HEK293 (cell line): ENCODE data around the gene KRTAP5-2.

ENCODE experiments used
- CTCF ChIA-PET: fragments of 350-600 bp; formaldehyde crosslinking; extraction: SDS; loops from one replicate; lab custom pipeline; 2021; ENCODE audit warnings: antibody characterized with exemption; lab: Yijun Ruan, JAX
- POLR2A ChIA-PET: fragments of 300-600 bp; formaldehyde crosslinking; extraction: SDS; loops from one replicate; lab custom pipeline; 2020; ENCODE audit warnings: antibody characterized with exemption, inconsistent platforms; lab: Yijun Ruan, JAX
- H3K27ac ChIP-seq: fragments of 200-500 bp; sonication (Bioruptor generic); 2 replicates; pipeline ENCODE4 v1.5.1; 2014; ENCODE audit warnings: low read depth, low read length, control low read depth, inconsistent platforms; ENCODE audit errors: extremely low read depth
- H3K36me3 ChIP-seq, 2 experiments: fragments of 200-500 bp in 1 of 2; sonication (Bioruptor generic) in 1 of 2; 1 replicate in 1 of 2; 2 replicates in 1 of 2; pipeline ENCODE4 v1.5.1; 2014 to 2017; ENCODE audit warnings: inconsistent platforms in 2 of 2, low read length in 2 of 2; ENCODE audit not compliant: control insufficient read depth in 2 of 2, insufficient read depth in 1 of 2
- H3K4me1 ChIP-seq: fragments of 200-500 bp; sonication (Bioruptor generic); 2 replicates; pipeline ENCODE4 v1.5.1; 2014; ENCODE audit warnings: mild to moderate bottlenecking, low read length, inconsistent platforms; ENCODE audit not compliant: control insufficient read depth, insufficient read depth
- H3K4me3 ChIP-seq: 2 replicates; pipeline ENCODE4 v1.5.1; 2011; ENCODE audit warnings: low read depth, mild to moderate bottlenecking, control low read depth, low read length, moderate library complexity
- H3K9me3 ChIP-seq: fragments of 200-500 bp; sonication (Bioruptor generic); 2 replicates; pipeline ENCODE4 v1.5.1; 2014; ENCODE audit warnings: low read depth, low read length, inconsistent platforms; ENCODE audit not compliant: control insufficient read depth, insufficient read depth
- BCL11B ChIP-seq: fragments of 450-650 bp; formaldehyde crosslinking; IDR thresholded peaks from 2 replicates; pipeline ENCODE4 v1.5.1; 2016; ENCODE audit warnings: low read depth, missing biosample characterization, missing genetic modification characterization
- KLF1 ChIP-seq: fragments of 450-650 bp; formaldehyde crosslinking; IDR thresholded peaks from 2 replicates; pipeline ENCODE4 v1.5.1; 2016; ENCODE audit warnings: missing biosample characterization, missing genetic modification characterization
- KLF8 ChIP-seq: fragments of 450-650 bp; formaldehyde crosslinking; IDR thresholded peaks from 2 replicates; pipeline ENCODE4 v1.5.1; 2016; ENCODE audit warnings: missing biosample characterization, missing genetic modification characterization
- PRDM1 ChIP-seq: fragments of 450-650 bp; formaldehyde crosslinking; IDR thresholded peaks from 2 replicates; pipeline ENCODE4; 2016; ENCODE audit warnings: missing biosample characterization, missing genetic modification characterization
- SP7 ChIP-seq: fragments of 450-650 bp; formaldehyde crosslinking; IDR thresholded peaks from 2 replicates; pipeline ENCODE4 v1.5.1; 2016; ENCODE audit warnings: missing biosample characterization, missing genetic modification characterization
- WT1 ChIP-seq: fragments of 450-650 bp; formaldehyde crosslinking; IDR thresholded peaks from 2 replicates; pipeline ENCODE4 v1.5.1; 2016; ENCODE audit warnings: missing biosample characterization, missing genetic modification characterization
- ZBTB17 ChIP-seq: fragments of 450-650 bp; formaldehyde crosslinking; IDR thresholded peaks from 2 replicates; pipeline ENCODE4 v1.5.1; 2016; ENCODE audit warnings: missing biosample characterization, missing genetic modification characterization
- ZNF148 ChIP-seq: fragments of 450-650 bp; formaldehyde crosslinking; IDR thresholded peaks from 2 replicates; pipeline ENCODE4 v1.5.0; 2017; ENCODE audit warnings: missing biosample characterization, missing genetic modification characterization, borderline replicate concordance
- ZNF157 ChIP-seq: fragments of 450-650 bp; formaldehyde crosslinking; IDR thresholded peaks from 2 replicates; pipeline ENCODE4 v1.5.1; 2016; ENCODE audit warnings: missing biosample characterization, missing genetic modification characterization
- ZNF202 ChIP-seq: fragments of 450-650 bp; formaldehyde crosslinking; IDR thresholded peaks from 2 replicates; pipeline ENCODE4 v1.5.1; 2016; ENCODE audit warnings: missing biosample characterization, missing genetic modification characterization, borderline replicate concordance
- ZNF221 ChIP-seq: fragments of 450-650 bp; formaldehyde crosslinking; IDR thresholded peaks from 2 replicates; pipeline ENCODE4 v1.5.1; 2017; ENCODE audit warnings: missing biosample characterization, missing genetic modification characterization, borderline replicate concordance
- ZNF280C ChIP-seq: fragments of 450-650 bp; formaldehyde crosslinking; IDR thresholded peaks from 2 replicates; pipeline ENCODE4 v1.5.1; 2016; ENCODE audit warnings: missing biosample characterization, missing genetic modification characterization
- ZNF488 ChIP-seq: fragments of 450-650 bp; formaldehyde crosslinking; IDR thresholded peaks from 2 replicates; pipeline ENCODE4 v1.5.1; 2016; ENCODE audit warnings: missing biosample characterization, missing genetic modification characterization
- ZNF561 ChIP-seq: fragments of 450-650 bp; IDR thresholded peaks from 2 replicates; pipeline ENCODE4 v1.5.1; 2018; ENCODE audit warnings: missing biosample characterization, missing genetic modification characterization, borderline replicate concordance

KRTAP5-2 gene

GRCh38 chr11:1562469-1563148 is 35.5 kb downstream of the KRTAP5-2 start (continued):
- TF ChIP-seq PRDM1 (tag by site-specific recombination), result no peak
- TF ChIP-seq ZNF202 (tag by site-specific recombination), result no peak
- TF ChIP-seq SP7, result no peak
- TF ChIP-seq ZNF561 (tag by site-specific recombination), result no peak
- no peak for TF ChIP-seq ZNF488 (tag by site-specific recombination)
- TF ChIP-seq, all 188 proteins: peak for 1

- ChIA-PET CTCF (interaction anchor here (2.2 kb wide), 1 partner anchor 13 kb away, joined by 10 read pairs; no protein-coding TSS in a partner anchor), POLR2A (no interaction called here)
- no peaks in the 10 kb centered on the region for H3K4me1 ChIP-seq
- no peak overlapping the region for H3K4me3 ChIP-seq
- peak; percentile 74; the same call in 1 of the 2 replicates for TF ChIP-seq KLF1 (tag by site-specific recombination)
- no peak for TF ChIP-seq ZBTB17 (tag by site-specific recombination)
- 0 out of 2 replicates have a peak, but pooled peaks have one; percentile 17 for TF ChIP-seq KLF8
- H3K27ac ChIP-seq, result no peak overlapping the region
- peaks cover 0 to 66% of the 10 kb centered on the region in 2 experiments; a peak in 1 of 3 replicates for H3K36me3 ChIP-seq
- H3K9me3 ChIP-seq, result no peaks in the 10 kb centered on the region
Measured at GRCh38 chr11:1561955-1562354, 36.1 kb downstream of the KRTAP5-2 start.

- no peak overlapping the region for H3K27ac ChIP-seq
- POLR2A ChIA-PET, result no interaction called here
- TF ChIP-seq ZNF221 (tag by site-specific recombination), result no peak
- TF ChIP-seq WT1, result no peak
- TF ChIP-seq ZNF157 (tag by site-specific recombination), result no peak
- no peak for TF ChIP-seq ZNF280C (tag by site-specific recombination)
- no peak for TF ChIP-seq BCL11B (tag by site-specific recombination)
- TF ChIP-seq ZNF148 (tag by site-specific recombination), result no peak
- TF ChIP-seq, all 188 proteins: peak for 0
- no peaks in the 10 kb centered on the region for H3K4me1 ChIP-seq
- CTCF ChIA-PET, result interaction anchor here (2.2 kb wide), 1 partner anchor 13 kb away, joined by 10 read pairs; no protein-coding TSS in a partner anchor
- no peaks in the 10 kb centered on the region for H3K9me3 ChIP-seq
- no peak overlapping the region for H3K4me3 ChIP-seq
- H3K36me3 ChIP-seq, result peaks cover 0 to 66% of the 10 kb centered on the region in 2 experiments; a peak in 1 of 3 replicates
Measured at GRCh38 chr11:1561266-1561665, 36.8 kb downstream of the KRTAP5-2 start.
